Keratinocyte (primary cell): ENCODE measurements around the gene NEURL3. TPM values are rescaled to one million over a fixed set of nuclear protein-coding genes. Genes with fewer than 3 reads are reported as not detected.

Source experiments
- DNase-seq: peaks from one replicate; pipeline ENCODE4 v3.0.0-alpha.2; 2011; ENCODE audit warnings: low read depth, missing footprints, low spot score
- FAIRE-seq: peaks from 2 replicates; lab custom pipeline; 2011; peaks lifted over from hg19 to GRCh38; lab: Jason Lieb, UNC
- H2AFZ ChIP-seq: 2 replicates; pipeline ENCODE4 v1.6.0; 2012; ENCODE audit warnings: low read length, control low read depth, inconsistent platforms; ENCODE audit not compliant: control insufficient read depth
- H3K27ac ChIP-seq: 2 replicates; pipeline ENCODE4 v1.5.1; 2011; ENCODE audit warnings: low read length; ENCODE audit not compliant: control insufficient read depth, insufficient read depth
- H3K27me3 ChIP-seq: 3 replicates; pipeline ENCODE4 v1.6.0; 2011; ENCODE audit warnings: low read length; ENCODE audit not compliant: control insufficient read depth, insufficient read depth; ENCODE audit errors: extremely low read depth
- H3K36me3 ChIP-seq, 2 experiments: 2 replicates in 1 of 2; 3 replicates in 1 of 2; pipeline ENCODE4 v1.5.1; 2011; ENCODE audit warnings: low read length in 2 of 2, mild to moderate bottlenecking in 1 of 2; ENCODE audit not compliant: control insufficient read depth in 2 of 2, insufficient read depth in 2 of 2; ENCODE audit errors: extremely low read depth in 1 of 2
- H3K4me1 ChIP-seq: 3 replicates; pipeline ENCODE4 v1.5.1; 2011; ENCODE audit warnings: low read length; ENCODE audit not compliant: control insufficient read depth, insufficient read depth; ENCODE audit errors: extremely low read depth
- H3K4me2 ChIP-seq: 3 replicates; pipeline ENCODE4 v1.6.0; 2011; ENCODE audit warnings: low read depth, low read length; ENCODE audit not compliant: control insufficient read depth, insufficient read depth; ENCODE audit errors: extremely low read depth
- H3K4me3 ChIP-seq, 3 experiments: fragments of 200-600 bp in 1 of 3; sonication (generic) in 1 of 3; 2 replicates in 2 of 3; 3 replicates in 1 of 3; pipeline ENCODE4 v1.5.1; 2011 to 2016; ENCODE audit warnings: low read length in 3 of 3, mild to moderate bottlenecking in 3 of 3, control low read depth in 2 of 3, inconsistent platforms in 1 of 3, low read depth in 1 of 3, mixed read lengths in 1 of 3, mixed run types in 1 of 3, moderate library complexity in 1 of 3; ENCODE audit not compliant: control insufficient read depth in 2 of 3, insufficient read depth in 2 of 3; ENCODE audit errors: extremely low read depth in 1 of 3
- H3K79me2 ChIP-seq: 2 replicates; pipeline ENCODE4 v1.6.0; 2012; ENCODE audit warnings: low read length; ENCODE audit not compliant: control insufficient read depth, insufficient read depth
- H3K9ac ChIP-seq: 3 replicates; pipeline ENCODE4 v1.6.0; 2011; ENCODE audit warnings: low read length; ENCODE audit not compliant: control insufficient read depth, insufficient read depth; ENCODE audit errors: extremely low read depth
- H3K9me1 ChIP-seq: 3 replicates; pipeline ENCODE4 v1.6.0; 2011; ENCODE audit warnings: low read length; ENCODE audit not compliant: control insufficient read depth, insufficient read depth; ENCODE audit errors: extremely low read depth
- H3K9me3 ChIP-seq: 2 replicates; pipeline ENCODE4 v1.5.1; 2012; ENCODE audit warnings: low read depth, low read length; ENCODE audit not compliant: control insufficient read depth
- H4K20me1 ChIP-seq: 3 replicates; pipeline ENCODE4 v1.6.0; 2011; ENCODE audit warnings: low read length; ENCODE audit not compliant: control insufficient read depth, insufficient read depth; ENCODE audit errors: extremely low read depth
- EZH2 ChIP-seq: IDR thresholded peaks from one replicate; pipeline ENCODE4 v1.6.1; 2012; ENCODE audit warnings: inconsistent platforms, mild to moderate bottlenecking, low read length, moderate library complexity
- dilution Hi-C: fragments of 300-500 bp; cut with MboI; formaldehyde crosslinking; loops from one replicate; pipeline ENCODE4 v1.7.0; 2020; ENCODE audit warnings: low sequenced_read_pairs; ENCODE audit not compliant: extremely low pct_ligation_motif_present
- polyA plus RNA-seq, 5 experiments: library from polyadenylated mRNA; depleted of rRNA in 3 of 5; stranded (reverse) in 3 of 5; stranded (forward) in 1 of 5; unstranded in 1 of 5; fragments of >200 nt; gene quantifications; 1 replicate in 1 of 5; 2 replicates in 3 of 5; 3 replicates in 1 of 5; pipeline versions ENCODE4 v1.2.1 to v1.2.3, GENCODE V29; 2011 to 2012; ENCODE audit warnings: missing spikeins in 2 of 5, low read depth in 1 of 5, low replicate concordance in 1 of 5
- TF ChIP-seq, protein P1 (sequence below), 3 experiments: IDR thresholded peaks in 1 of 3; conservative IDR thresholded peaks in 1 of 3; optimal IDR thresholded peaks in 1 of 3; 2 replicates in 2 of 3; 3 replicates in 1 of 3; pipeline versions ENCODE3 to v1.5.1; 2011; ENCODE audit warnings: low read length in 3 of 3, mild to moderate bottlenecking in 3 of 3, moderate library complexity in 2 of 3, control low read depth in 1 of 3, inconsistent platforms in 1 of 3; ENCODE audit not compliant: insufficient read depth in 2 of 3; ENCODE audit errors: extremely low read depth in 1 of 3

The NEURL3 gene
- polyA plus RNA-seq, 1 donor (not counting 4 experiments of a cell fraction or from before 2014, with no cell fraction given): not detected

GRCh38 chr2:96553176-96553956, 48.2 kb upstream of the NEURL3 start:
- no peak overlapping the region for H2AFZ ChIP-seq
- FAIRE-seq (no peak), DNase-seq (no peak)
- no peaks in the 10 kb centered on the region for H3K9me1 ChIP-seq
- peaks cover 12% of the 10 kb centered on the region for H3K4me1 ChIP-seq
- no peak overlapping the region for H3K27ac ChIP-seq
- no peak overlapping the region for H3K4me3 ChIP-seq
- H3K9me3 ChIP-seq: peaks cover 2% of the 10 kb centered on the region
- TF ChIP-seq, protein P1, sequence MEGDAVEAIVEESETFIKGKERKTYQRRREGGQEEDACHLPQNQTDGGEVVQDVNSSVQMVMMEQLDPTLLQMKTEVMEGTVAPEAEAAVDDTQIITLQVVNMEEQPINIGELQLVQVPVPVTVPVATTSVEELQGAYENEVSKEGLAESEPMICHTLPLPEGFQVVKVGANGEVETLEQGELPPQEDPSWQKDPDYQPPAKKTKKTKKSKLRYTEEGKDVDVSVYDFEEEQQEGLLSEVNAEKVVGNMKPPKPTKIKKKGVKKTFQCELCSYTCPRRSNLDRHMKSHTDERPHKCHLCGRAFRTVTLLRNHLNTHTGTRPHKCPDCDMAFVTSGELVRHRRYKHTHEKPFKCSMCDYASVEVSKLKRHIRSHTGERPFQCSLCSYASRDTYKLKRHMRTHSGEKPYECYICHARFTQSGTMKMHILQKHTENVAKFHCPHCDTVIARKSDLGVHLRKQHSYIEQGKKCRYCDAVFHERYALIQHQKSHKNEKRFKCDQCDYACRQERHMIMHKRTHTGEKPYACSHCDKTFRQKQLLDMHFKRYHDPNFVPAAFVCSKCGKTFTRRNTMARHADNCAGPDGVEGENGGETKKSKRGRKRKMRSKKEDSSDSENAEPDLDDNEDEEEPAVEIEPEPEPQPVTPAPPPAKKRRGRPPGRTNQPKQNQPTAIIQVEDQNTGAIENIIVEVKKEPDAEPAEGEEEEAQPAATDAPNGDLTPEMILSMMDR (optimal IDR thresholded peaks at IDR 0.05 in 1 of 3, IDR thresholded peaks at IDR 0.05 in 1 of 3, conservative IDR thresholded peaks at IDR 0.05 in 1 of 3; ENCODE audit: extremely low read depth in 1 of 3, insufficient read depth in 2 of 3, low read length in 3 of 3): no peak
- TF ChIP-seq EZH2: no peak
- no peaks in the 10 kb centered on the region for H3K36me3 ChIP-seq
- H3K79me2 ChIP-seq: no peaks in the 10 kb centered on the region
- dilution Hi-C loops: no loop called here
- H3K27me3 ChIP-seq: no peaks in the 10 kb centered on the region
- H3K4me2 ChIP-seq: no peak overlapping the region
- no peak overlapping the region for H3K9ac ChIP-seq
- no peaks in the 10 kb centered on the region for H4K20me1 ChIP-seq

GRCh38 chr2:96552315-96553175, 47.4 kb upstream of the NEURL3 start:
- H3K9me1 ChIP-seq: no peaks in the 10 kb centered on the region
- no peaks in the 10 kb centered on the region for H3K27me3 ChIP-seq
- H3K27ac ChIP-seq: no peak overlapping the region
- DNase-seq (no peak), FAIRE-seq (no peak)
- H2AFZ ChIP-seq: no peak overlapping the region
- H3K79me2 ChIP-seq: no peaks in the 10 kb centered on the region
- H3K4me3 ChIP-seq: no peak overlapping the region
- H3K4me1 ChIP-seq: peaks cover 12% of the 10 kb centered on the region
- H3K9me3 ChIP-seq: peaks cover 2% of the 10 kb centered on the region
- dilution Hi-C loops: no loop called here
- H3K9ac ChIP-seq: no peak overlapping the region
- no peak for TF ChIP-seq EZH2
- TF ChIP-seq, protein P1 (optimal IDR thresholded peaks at IDR 0.05 in 1 of 3, IDR thresholded peaks at IDR 0.05 in 1 of 3, conservative IDR thresholded peaks at IDR 0.05 in 1 of 3; ENCODE audit: extremely low read depth in 1 of 3, insufficient read depth in 2 of 3, low read length in 3 of 3): no peak
- H3K36me3 ChIP-seq: no peaks in the 10 kb centered on the region
- H4K20me1 ChIP-seq: no peaks in the 10 kb centered on the region
- no peak overlapping the region for H3K4me2 ChIP-seq
